ENCODE data around the gene WASHC4.

DNA sequence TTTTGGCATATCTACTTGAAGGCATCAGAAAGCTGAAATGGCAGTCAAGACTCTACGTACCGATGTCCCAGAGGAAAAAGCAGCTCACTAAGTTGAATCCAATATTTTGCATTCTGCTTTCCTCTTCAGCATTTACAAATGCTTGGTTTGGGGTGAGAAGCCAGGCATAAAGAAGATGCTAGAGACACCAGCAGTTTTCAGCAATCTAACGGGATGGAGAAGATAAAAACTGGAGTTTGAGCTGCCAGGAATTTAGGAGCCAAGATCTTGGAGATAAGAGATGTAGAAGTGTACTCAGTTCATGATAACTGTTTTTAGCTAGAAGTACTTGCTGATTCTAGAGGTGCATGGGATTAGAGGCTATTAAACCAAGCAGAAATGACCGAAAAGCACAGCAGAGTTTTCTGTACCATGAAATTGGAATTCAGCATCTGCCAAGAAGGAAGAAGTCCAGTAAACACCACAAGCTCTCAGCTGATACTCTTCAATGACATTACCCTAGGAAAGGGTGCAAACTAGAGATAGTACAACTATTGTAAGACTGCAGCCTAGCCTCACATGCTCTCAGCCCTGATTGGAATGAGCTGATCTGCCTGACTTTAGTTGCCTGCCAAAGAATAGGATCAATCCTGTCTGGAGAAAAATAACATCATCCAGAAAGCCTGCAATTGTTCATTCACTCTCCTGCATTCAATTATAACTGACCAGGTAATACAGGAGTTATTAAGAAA, 15.9 kb upstream of the WASHC4 start:
- TF ChIP-seq, protein P1, sequence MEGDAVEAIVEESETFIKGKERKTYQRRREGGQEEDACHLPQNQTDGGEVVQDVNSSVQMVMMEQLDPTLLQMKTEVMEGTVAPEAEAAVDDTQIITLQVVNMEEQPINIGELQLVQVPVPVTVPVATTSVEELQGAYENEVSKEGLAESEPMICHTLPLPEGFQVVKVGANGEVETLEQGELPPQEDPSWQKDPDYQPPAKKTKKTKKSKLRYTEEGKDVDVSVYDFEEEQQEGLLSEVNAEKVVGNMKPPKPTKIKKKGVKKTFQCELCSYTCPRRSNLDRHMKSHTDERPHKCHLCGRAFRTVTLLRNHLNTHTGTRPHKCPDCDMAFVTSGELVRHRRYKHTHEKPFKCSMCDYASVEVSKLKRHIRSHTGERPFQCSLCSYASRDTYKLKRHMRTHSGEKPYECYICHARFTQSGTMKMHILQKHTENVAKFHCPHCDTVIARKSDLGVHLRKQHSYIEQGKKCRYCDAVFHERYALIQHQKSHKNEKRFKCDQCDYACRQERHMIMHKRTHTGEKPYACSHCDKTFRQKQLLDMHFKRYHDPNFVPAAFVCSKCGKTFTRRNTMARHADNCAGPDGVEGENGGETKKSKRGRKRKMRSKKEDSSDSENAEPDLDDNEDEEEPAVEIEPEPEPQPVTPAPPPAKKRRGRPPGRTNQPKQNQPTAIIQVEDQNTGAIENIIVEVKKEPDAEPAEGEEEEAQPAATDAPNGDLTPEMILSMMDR (conservative IDR thresholded peaks at IDR 0.05; ENCODE audit: low read length) = no peak
- TF ChIP-seq EZH2phosphoT487 (IDR thresholded peaks at IDR 0.05; ENCODE audit: borderline replicate concordance) = no peak
